A673 (cell line): ENCODE measurements around the gene LTC4S. TPM values are rescaled to one million over a fixed set of nuclear protein-coding genes. Genes with fewer than 3 reads are reported as not detected.

Experiments used
- BruUV-seq: library from RNA; stranded (reverse); fragments of 400-500 nt; replicated peaks from 2 replicates; lab custom pipeline; 2021; lab: Mats Ljungman, UMichigan
- CTCF ChIA-PET: fragments of 300-600 bp; sonication (Branson Sonifier 250); formaldehyde crosslinking; loops from one replicate; lab custom pipeline; 2022; ENCODE audit warnings: antibody characterized with exemption; lab: Charles Lee
- POLR2A ChIA-PET: fragments of 300-600 bp; sonication (Branson Sonifier 250); formaldehyde crosslinking; loops from one replicate; lab custom pipeline; 2022; ENCODE audit warnings: antibody characterized with exemption; ENCODE audit not compliant: low non-redundant PET; lab: Charles Lee
- DNase-seq: peaks from one replicate; pipeline ENCODE4 v3.0.0-alpha.2; 2015; ENCODE audit warnings: low spot score
- H3K27ac ChIP-seq: fragments of 200-600 bp; sonication (generic); 2 replicates; pipeline ENCODE4 v1.5.1; 2016; ENCODE audit warnings: mixed run types, low read depth, mild to moderate bottlenecking, mixed read lengths, antibody characterized with exemption, low read length; ENCODE audit not compliant: poor library complexity, severe bottlenecking
- H3K27me3 ChIP-seq: fragments of 200-600 bp; sonication (generic); replicated peaks from 2 replicates; pipeline ENCODE4 v1.6.1; 2017; ENCODE audit warnings: mixed run types, low read depth, mild to moderate bottlenecking, mixed read lengths, antibody characterized with exemption, low read length; ENCODE audit not compliant: insufficient read depth, poor library complexity
- H3K36me3 ChIP-seq: fragments of 200-600 bp; sonication (generic); 2 replicates; pipeline ENCODE4 v1.6.1; 2016; ENCODE audit warnings: mixed run types, mild to moderate bottlenecking, mixed read lengths, antibody characterized with exemption, low read length; ENCODE audit not compliant: insufficient read depth, poor library complexity, severe bottlenecking
- H3K4me1 ChIP-seq: fragments of 200-600 bp; sonication (generic); 2 replicates; pipeline ENCODE4 v1.6.1; 2017; ENCODE audit warnings: mixed run types, mild to moderate bottlenecking, mixed read lengths, antibody characterized with exemption, low read length; ENCODE audit not compliant: insufficient read depth, poor library complexity, severe bottlenecking
- H3K4me3 ChIP-seq: fragments of 200-600 bp; sonication (generic); 2 replicates; pipeline ENCODE4 v1.5.1; 2016; ENCODE audit warnings: low read depth, mixed run types, mild to moderate bottlenecking, mixed read lengths, low read length; ENCODE audit not compliant: poor library complexity, severe bottlenecking
- H3K9me3 ChIP-seq: fragments of 200-600 bp; sonication (generic); 2 replicates; pipeline ENCODE4 v1.6.1; 2016; ENCODE audit warnings: mixed run types, low read depth, mild to moderate bottlenecking, mixed read lengths, antibody characterized with exemption, low read length; ENCODE audit not compliant: poor library complexity, severe bottlenecking
- EZH2 ChIP-seq: fragments of 200-600 bp; sonication (generic); IDR thresholded peaks from 2 replicates; pipeline ENCODE4 v1.6.1; 2017; ENCODE audit warnings: borderline replicate concordance, low read depth, mild to moderate bottlenecking, mixed read lengths, antibody characterized with exemption, low read length; ENCODE audit not compliant: poor library complexity, severe bottlenecking
- intact Hi-C: fragments of 100-400 bp; cut with micrococcal nuclease; formaldehyde crosslinking; loops from one replicate; pipeline ENCODE4 v1.10.0; 2022; ENCODE audit not compliant: unreplicated experiment
- total RNA-seq: library from RNA; stranded (reverse); gene quantifications from 2 replicates; pipeline ENCODE4 v1.2.3, GENCODE V29; 2021
- TF ChIP-seq, protein P1 (sequence below): fragments of 300-800, 200-600 bp; sonication (generic); conservative IDR thresholded peaks from 2 replicates; pipeline ENCODE4 v1.5.1; 2017; ENCODE audit warnings: low read depth, mild to moderate bottlenecking, antibody characterized with exemption, low read length, moderate library complexity, mixed read lengths

LTC4S gene
- total RNA-seq, 1 experiment from 2014 or later: 0.58 TPM

DNA sequence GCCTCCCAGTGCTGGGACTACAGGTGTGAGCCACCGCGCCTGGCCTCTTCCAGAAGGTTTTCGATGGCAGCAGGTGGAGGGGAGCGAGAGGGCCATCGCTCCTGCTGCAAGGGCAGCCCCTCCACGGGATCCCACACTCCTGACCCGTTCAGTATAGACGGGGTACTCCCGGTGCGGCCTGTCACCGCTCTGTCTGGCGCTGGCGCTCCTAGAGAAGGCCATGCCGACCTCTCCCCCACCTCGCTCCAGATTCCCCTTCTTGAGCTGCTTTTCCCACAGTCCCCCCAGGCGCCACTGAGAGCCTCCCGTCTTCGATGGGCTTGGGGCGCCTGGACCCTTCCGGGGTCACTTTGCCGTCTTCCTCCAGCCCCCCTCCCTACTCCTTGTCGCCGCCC is 22.6 kb downstream of the LTC4S start:
- intact Hi-C loops: no loop called here
- peaks cover 7% of the 10 kb centered on the region for H3K36me3 ChIP-seq
- TF ChIP-seq, protein P1, sequence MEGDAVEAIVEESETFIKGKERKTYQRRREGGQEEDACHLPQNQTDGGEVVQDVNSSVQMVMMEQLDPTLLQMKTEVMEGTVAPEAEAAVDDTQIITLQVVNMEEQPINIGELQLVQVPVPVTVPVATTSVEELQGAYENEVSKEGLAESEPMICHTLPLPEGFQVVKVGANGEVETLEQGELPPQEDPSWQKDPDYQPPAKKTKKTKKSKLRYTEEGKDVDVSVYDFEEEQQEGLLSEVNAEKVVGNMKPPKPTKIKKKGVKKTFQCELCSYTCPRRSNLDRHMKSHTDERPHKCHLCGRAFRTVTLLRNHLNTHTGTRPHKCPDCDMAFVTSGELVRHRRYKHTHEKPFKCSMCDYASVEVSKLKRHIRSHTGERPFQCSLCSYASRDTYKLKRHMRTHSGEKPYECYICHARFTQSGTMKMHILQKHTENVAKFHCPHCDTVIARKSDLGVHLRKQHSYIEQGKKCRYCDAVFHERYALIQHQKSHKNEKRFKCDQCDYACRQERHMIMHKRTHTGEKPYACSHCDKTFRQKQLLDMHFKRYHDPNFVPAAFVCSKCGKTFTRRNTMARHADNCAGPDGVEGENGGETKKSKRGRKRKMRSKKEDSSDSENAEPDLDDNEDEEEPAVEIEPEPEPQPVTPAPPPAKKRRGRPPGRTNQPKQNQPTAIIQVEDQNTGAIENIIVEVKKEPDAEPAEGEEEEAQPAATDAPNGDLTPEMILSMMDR: no peak
- no TSS peak for BruUV-seq
- DNase-seq: no peak
- H3K27me3 ChIP-seq: no peaks in the 10 kb centered on the region
- H3K27ac ChIP-seq: no peak overlapping the region
- H3K4me1 ChIP-seq: peaks cover 10% of the 10 kb centered on the region
- no peak overlapping the region for H3K4me3 ChIP-seq
- ChIA-PET POLR2A (no interaction called here), CTCF (no interaction called here)
- H3K9me3 ChIP-seq: no peaks in the 10 kb centered on the region

DNA sequence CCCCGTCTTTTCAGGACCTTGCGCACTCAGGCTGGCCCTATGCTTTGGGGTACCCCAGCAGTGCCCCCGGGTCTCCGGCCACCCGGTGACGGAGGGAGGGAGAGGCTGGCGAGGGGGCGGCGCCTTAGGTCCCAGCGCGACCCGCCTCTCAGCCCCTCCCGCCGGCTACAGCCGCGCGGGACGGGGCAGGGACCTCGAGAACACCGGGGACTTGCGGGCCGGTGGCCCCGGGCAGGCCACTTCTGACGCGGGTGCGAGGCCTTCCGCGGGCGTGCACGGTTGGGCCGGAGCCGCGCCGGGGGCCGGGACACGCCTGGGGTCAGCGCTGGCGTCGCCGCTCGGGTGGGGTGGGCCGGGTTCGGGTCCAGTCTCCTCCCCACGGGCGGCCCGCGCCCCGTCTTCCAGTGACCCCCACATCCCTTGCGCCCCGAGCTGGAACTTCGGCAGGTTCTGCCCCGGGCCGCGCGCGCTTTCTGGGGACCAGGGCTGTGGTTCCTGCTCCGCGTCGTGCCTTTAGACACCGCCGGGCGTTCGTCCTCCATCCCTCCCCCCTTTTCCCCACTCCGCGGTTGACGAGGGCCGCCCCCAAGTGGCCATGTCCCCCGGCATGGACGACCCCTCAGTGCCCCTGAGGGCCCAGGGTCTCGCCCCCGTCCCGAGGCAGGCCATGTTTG is 23.1 kb downstream of the LTC4S start:
- ChIA-PET CTCF (no interaction called here), POLR2A (interaction anchor here (0.6 kb wide), 1 partner anchor 13 kb away, joined by 3 read pairs; no protein-coding TSS in a partner anchor)
- TF ChIP-seq, protein P1: no peak
- peaks cover 7% of the 10 kb centered on the region for H3K36me3 ChIP-seq
- peaks cover 12% of the 10 kb centered on the region for H3K4me1 ChIP-seq
- DNase-seq: no peak
- no peaks in the 10 kb centered on the region for H3K27me3 ChIP-seq
- H3K4me3 ChIP-seq: no peak overlapping the region
- no peaks in the 10 kb centered on the region for H3K9me3 ChIP-seq
- intact Hi-C loops: no loop called here
- BruUV-seq: no TSS peak
- no peak overlapping the region for H3K27ac ChIP-seq

DNA sequence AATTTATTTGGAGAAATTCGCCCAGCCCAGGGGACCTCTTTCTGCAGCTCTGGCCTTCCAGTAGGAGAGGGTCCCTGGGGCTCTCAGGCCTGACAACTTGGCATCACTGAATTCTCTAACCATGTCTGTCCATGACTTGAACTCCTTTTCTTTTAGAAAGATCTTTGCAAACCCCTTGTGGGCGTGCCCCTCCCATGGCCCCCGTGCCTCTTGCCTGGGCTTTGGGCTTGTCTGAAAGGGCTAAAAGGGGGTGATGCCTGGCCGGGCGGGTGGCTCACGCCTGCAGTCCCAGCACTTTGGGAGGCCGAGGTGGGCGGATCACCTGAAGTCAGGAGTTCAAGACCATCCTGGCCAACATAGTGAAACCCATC is 23.7 kb downstream of the LTC4S start:
- DNase-seq: no peak
- no peaks in the 10 kb centered on the region for H3K27me3 ChIP-seq
- H3K36me3 ChIP-seq: peaks cover 7% of the 10 kb centered on the region
- BruUV-seq: no TSS peak
- intact Hi-C loops: no loop called here
- ChIA-PET POLR2A (interaction anchor here (0.6 kb wide), 1 partner anchor 13 kb away, joined by 3 read pairs; no protein-coding TSS in a partner anchor), CTCF (no interaction called here)
- H3K27ac ChIP-seq: no peak overlapping the region
- TF ChIP-seq EZH2: no peak
- TF ChIP-seq, protein P1: no peak
- H3K4me3 ChIP-seq: no peak overlapping the region
- H3K9me3 ChIP-seq: no peaks in the 10 kb centered on the region
- H3K4me1 ChIP-seq: peaks cover 16% of the 10 kb centered on the region
